Measurements from ENCODE around the gene MUC6.

Gene MUC6

GRCh38 chr11:1054143-1055108 is 17.9 kb upstream of the MUC6 start:
- CTCF ChIA-PET = interaction anchor here (0.6 kb wide), 1 partner anchor 1132 kb away, joined by 3 read pairs; no protein-coding TSS in a partner anchor
- POLR2A ChIA-PET = no interaction called here
- Histone ChIP-seq H3K9me3 (ENCODE audit: control insufficient read depth, insufficient read depth, low read depth, low read length) (no peaks in the 10 kb centered on the region), H3K4me1 (ENCODE audit: control insufficient read depth, insufficient read depth, low read length) (no peaks in the 10 kb centered on the region), H3K36me3 (ENCODE audit: control insufficient read depth in 2 of 2, insufficient read depth in 1 of 2, low read length in 2 of 2) (no peaks in the 10 kb centered on the region), H3K27ac (ENCODE audit: extremely low read depth, low read depth, low read length) (no peak overlapping the region), H3K4me3 (ENCODE audit: low read depth, low read length) (no peak overlapping the region)
- TF ChIP-seq KLF7 (tag by site-specific recombination; IDR thresholded peaks at IDR 0.05; ENCODE audit: borderline replicate concordance) (no peak), KLF1 (tag by site-specific recombination; IDR thresholded peaks at IDR 0.05) (peak; percentile 76)
- TF ChIP-seq, protein P1, sequence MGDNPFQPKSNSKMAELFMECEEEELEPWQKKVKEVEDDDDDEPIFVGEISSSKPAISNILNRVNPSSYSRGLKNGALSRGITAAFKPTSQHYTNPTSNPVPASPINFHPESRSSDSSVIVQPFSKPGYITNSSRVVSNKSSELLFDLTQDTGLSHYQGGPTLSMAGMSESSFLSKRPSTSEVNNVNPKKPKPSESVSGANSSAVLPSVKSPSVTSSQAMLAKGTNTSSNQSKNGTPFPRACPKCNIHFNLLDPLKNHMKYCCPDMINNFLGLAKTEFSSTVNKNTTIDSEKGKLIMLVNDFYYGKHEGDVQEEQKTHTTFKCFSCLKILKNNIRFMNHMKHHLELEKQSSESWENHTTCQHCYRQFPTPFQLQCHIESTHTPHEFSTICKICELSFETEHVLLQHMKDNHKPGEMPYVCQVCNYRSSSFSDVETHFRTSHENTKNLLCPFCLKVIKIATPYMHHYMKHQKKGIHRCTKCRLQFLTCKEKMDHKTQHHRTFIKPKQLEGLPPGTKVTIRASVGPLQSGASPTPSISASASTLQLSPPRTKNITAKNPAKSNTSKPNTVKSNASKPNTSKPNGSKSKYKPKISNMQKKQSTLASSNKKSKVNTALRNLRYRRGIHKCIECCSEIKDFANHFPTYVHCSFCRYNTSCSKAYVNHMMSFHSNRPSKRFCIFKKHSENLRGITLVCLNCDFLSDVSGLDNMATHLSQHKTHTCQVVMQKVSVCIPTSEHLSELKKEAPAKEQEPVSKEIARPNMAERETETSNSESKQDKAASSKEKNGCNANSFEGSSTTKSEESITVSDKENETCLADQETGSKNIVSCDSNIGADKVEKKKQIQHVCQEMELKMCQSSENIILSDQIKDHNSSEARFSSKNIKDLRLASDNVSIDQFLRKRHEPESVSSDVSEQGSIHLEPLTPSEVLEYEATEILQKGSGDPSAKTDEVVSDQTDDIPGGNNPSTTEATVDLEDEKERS (tag by site-specific recombination; IDR thresholded peaks at IDR 0.05) = no peak

DNA sequence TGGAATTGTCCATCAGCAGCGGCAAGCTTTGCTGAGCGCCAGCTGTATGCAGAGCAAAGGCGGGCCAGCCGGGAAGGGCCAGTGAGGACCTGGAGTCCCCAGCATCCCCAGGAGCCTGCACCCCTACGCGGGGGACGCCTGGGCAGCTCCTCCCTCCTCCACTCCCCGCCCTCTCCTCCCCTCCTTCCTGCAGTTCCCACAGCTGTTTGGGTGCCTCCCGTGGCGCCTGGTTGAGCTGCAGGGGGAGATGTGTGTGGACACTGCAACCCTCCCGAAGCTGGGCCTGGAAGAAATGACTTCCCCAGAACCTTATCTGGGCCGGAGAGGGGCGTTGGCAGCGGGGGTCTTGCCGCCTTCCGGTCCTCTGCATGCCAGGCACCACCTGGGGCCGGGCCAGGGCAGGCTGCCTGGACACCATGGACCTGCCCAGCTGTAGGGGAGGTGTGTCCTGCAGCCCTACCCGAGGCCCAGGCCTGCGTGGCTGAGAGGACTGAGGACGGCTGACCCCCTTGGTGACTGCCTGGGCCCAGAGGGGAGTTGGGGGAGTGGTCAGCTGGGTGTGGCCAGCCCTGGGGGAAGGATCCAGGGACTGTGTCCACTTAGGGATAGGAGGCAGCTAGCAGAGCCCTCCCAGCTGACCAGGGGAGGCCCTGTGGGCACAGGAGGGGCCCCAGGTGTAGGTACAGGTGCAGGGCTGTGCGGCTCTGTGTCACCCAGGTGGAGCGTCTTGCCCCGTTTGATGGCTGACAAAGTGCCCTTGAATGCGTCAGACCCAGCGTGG is 16.8 kb upstream of the MUC6 start:
- Histone ChIP-seq H3K36me3 (ENCODE audit: control insufficient read depth in 2 of 2, insufficient read depth in 1 of 2, low read length in 2 of 2) (no peaks in the 10 kb centered on the region), H3K9me3 (ENCODE audit: control insufficient read depth, insufficient read depth, low read depth, low read length) (no peaks in the 10 kb centered on the region), H3K4me1 (ENCODE audit: control insufficient read depth, insufficient read depth, low read length) (no peaks in the 10 kb centered on the region), H3K4me3 (ENCODE audit: low read depth, low read length) (no peak overlapping the region), H3K27ac (ENCODE audit: extremely low read depth, low read depth, low read length) (no peak overlapping the region)
- ChIA-PET POLR2A (no interaction called here), CTCF (no interaction called here)
- TF ChIP-seq ZNF2 (tag by site-specific recombination; IDR thresholded peaks at IDR 0.05) (no peak), ZNF48 (tag by site-specific recombination; IDR thresholded peaks at IDR 0.05) (no peak), ZNF768 (tag by site-specific recombination; IDR thresholded peaks at IDR 0.05) (no peak), ZNF404 (tag by site-specific recombination; IDR thresholded peaks at IDR 0.05) (no peak), MYNN (tag by site-specific recombination; IDR thresholded peaks at IDR 0.05; ENCODE audit: borderline replicate concordance) (no peak), PRDM1 (tag by site-specific recombination; IDR thresholded peaks at IDR 0.05) (no peak), ZBTB26 (tag by site-specific recombination; optimal IDR thresholded peaks at IDR 0.05) (no peak), ZNF341 (tag by site-specific recombination; IDR thresholded peaks at IDR 0.05; ENCODE audit: low read depth) (no peak), ZNF561 (tag by site-specific recombination; IDR thresholded peaks at IDR 0.05; ENCODE audit: borderline replicate concordance) (no peak), ZNF274 (IDR thresholded peaks at IDR 0.05; ENCODE audit: low read length) (no peak), ZNF274 (tag by site-specific recombination; IDR thresholded peaks at IDR 0.05; ENCODE audit: borderline replicate concordance) (no peak), HOXC10 (CRISPR knock-in tag; IDR thresholded peaks at IDR 0.05) (no peak), GFI1B (tag by site-specific recombination; IDR thresholded peaks at IDR 0.05) (no peak), SP7 (tag by site-specific recombination; IDR thresholded peaks at IDR 0.05) (no peak), ZNF610 (tag by site-specific recombination; IDR thresholded peaks at IDR 0.05; ENCODE audit: borderline replicate concordance) (no peak), ZBTB10 (tag by site-specific recombination; IDR thresholded peaks at IDR 0.05) (no peak), ZNF157 (tag by site-specific recombination; IDR thresholded peaks at IDR 0.05) (no peak), ZNF239 (tag by site-specific recombination; IDR thresholded peaks at IDR 0.05) (no peak), ZNF221 (tag by site-specific recombination; IDR thresholded peaks at IDR 0.05; ENCODE audit: borderline replicate concordance) (no peak), HOXA7 (CRISPR knock-in tag; IDR thresholded peaks at IDR 0.05; ENCODE audit: borderline replicate concordance) (no peak)
- TF ChIP-seq, protein P2, sequence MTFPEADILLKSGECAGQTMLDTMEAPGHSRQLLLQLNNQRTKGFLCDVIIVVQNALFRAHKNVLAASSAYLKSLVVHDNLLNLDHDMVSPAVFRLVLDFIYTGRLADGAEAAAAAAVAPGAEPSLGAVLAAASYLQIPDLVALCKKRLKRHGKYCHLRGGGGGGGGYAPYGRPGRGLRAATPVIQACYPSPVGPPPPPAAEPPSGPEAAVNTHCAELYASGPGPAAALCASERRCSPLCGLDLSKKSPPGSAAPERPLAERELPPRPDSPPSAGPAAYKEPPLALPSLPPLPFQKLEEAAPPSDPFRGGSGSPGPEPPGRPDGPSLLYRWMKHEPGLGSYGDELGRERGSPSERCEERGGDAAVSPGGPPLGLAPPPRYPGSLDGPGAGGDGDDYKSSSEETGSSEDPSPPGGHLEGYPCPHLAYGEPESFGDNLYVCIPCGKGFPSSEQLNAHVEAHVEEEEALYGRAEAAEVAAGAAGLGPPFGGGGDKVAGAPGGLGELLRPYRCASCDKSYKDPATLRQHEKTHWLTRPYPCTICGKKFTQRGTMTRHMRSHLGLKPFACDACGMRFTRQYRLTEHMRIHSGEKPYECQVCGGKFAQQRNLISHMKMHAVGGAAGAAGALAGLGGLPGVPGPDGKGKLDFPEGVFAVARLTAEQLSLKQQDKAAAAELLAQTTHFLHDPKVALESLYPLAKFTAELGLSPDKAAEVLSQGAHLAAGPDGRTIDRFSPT (tag by site-specific recombination; IDR thresholded peaks at IDR 0.05) = no peak
